IMR-90 (cell line): Measurements from ENCODE around the gene GREB1L. TPM values are rescaled to one million over a fixed set of nuclear protein-coding genes. Genes with fewer than 3 reads are reported as not detected.

Source experiments
- ATAC-seq: fragments of 200-7000 bp; cut with Tn5 transposase; 2 replicates; pipeline ENCODE4 v1.9.1; 2020; ENCODE audit warnings: low read depth, mild to moderate bottlenecking, moderate library complexity
- BruUV-seq: library from RNA; stranded (reverse); fragments of 400-500 nt; replicated peaks from 2 replicates; lab custom pipeline; 2021; lab: Mats Ljungman, UMichigan
- CTCF ChIA-PET: fragments of 300-600 bp; formaldehyde crosslinking; extraction: SDS; loops from one replicate; lab custom pipeline; 2021; ENCODE audit warnings: antibody characterized with exemption; lab: Yijun Ruan, JAX
- POLR2A ChIA-PET: fragments of 300-600 bp; sonication (Branson Sonifier 250); formaldehyde crosslinking; loops from one replicate; lab custom pipeline; 2022; ENCODE audit warnings: antibody characterized with exemption; ENCODE audit not compliant: unreplicated experiment; lab: Charles Lee
- DNase-seq: peaks from one replicate; pipeline ENCODE4 v3.0.0; 2013
- H2AFZ ChIP-seq: replicated peaks from 2 replicates; pipeline ENCODE3; 2013; ENCODE audit warnings: low read length, mild to moderate bottlenecking; ENCODE audit not compliant: poor library complexity
- H2AK5ac ChIP-seq: 2 replicates; pipeline ENCODE4 v1.6.1; 2013; ENCODE audit warnings: low read depth, low read length, inconsistent platforms
- H2AK9ac ChIP-seq: replicated peaks from 2 replicates; pipeline ENCODE3; 2013; ENCODE audit warnings: mild to moderate bottlenecking, low read depth, low read length, moderate library complexity; ENCODE audit not compliant: poor library complexity
- H2BK120ac ChIP-seq: 2 replicates; pipeline ENCODE4 v1.6.1; 2013; ENCODE audit warnings: low read depth, low read length, inconsistent platforms
- H2BK15ac ChIP-seq: 3 replicates; pipeline ENCODE4 v1.6.1; 2013; ENCODE audit warnings: low read depth, low read length, inconsistent platforms
- H2BK20ac ChIP-seq: 2 replicates; pipeline ENCODE4 v1.6.1; 2013; ENCODE audit warnings: low read depth, mild to moderate bottlenecking, inconsistent platforms, low read length, moderate library complexity
- H2BK5ac ChIP-seq: 2 replicates; pipeline ENCODE4 v1.6.1; 2013; ENCODE audit warnings: mild to moderate bottlenecking, low read depth, low read length, inconsistent platforms; ENCODE audit not compliant: poor library complexity, severe bottlenecking
- H3K14ac ChIP-seq: replicated peaks from 2 replicates; pipeline ENCODE4 v1.6.1; 2013; ENCODE audit warnings: low read depth, low read length, inconsistent platforms
- H3K18ac ChIP-seq: 2 replicates; pipeline ENCODE4 v1.6.1; 2013; ENCODE audit warnings: low read depth, low read length, control low read depth
- H3K23ac ChIP-seq: 2 replicates; pipeline ENCODE4 v1.6.1; 2013; ENCODE audit warnings: low read depth, low read length, inconsistent platforms
- H3K27ac ChIP-seq: 2 replicates; pipeline ENCODE4 v1.5.1; 2013; ENCODE audit warnings: mild to moderate bottlenecking, control low read depth, low read length; ENCODE audit not compliant: insufficient read depth
- H3K27me3 ChIP-seq: 2 replicates; pipeline ENCODE4 v1.6.1; 2013; ENCODE audit warnings: low read length; ENCODE audit not compliant: control insufficient read depth, insufficient read depth
- H3K36me3 ChIP-seq: 2 replicates; pipeline ENCODE4 v1.6.1; 2013; ENCODE audit warnings: low read length, mixed read lengths; ENCODE audit not compliant: control insufficient read depth, insufficient read depth
- H3K4ac ChIP-seq: 2 replicates; pipeline ENCODE4 v1.6.1; 2013; ENCODE audit warnings: low read depth, low read length, inconsistent platforms
- H3K4me1 ChIP-seq: 2 replicates; pipeline ENCODE4 v1.6.1; 2013; ENCODE audit warnings: low read length, mixed read lengths; ENCODE audit not compliant: control insufficient read depth, insufficient read depth
- H3K4me2 ChIP-seq: 2 replicates; pipeline ENCODE4 v1.6.1; 2013; ENCODE audit warnings: low read depth, mild to moderate bottlenecking, control low read depth, low read length, moderate library complexity
- H3K4me3 ChIP-seq: 2 replicates; pipeline ENCODE4 v1.5.1; 2013; ENCODE audit warnings: low read depth, mild to moderate bottlenecking, control low read depth, low read length, moderate library complexity; ENCODE audit not compliant: insufficient read depth
- H3K56ac ChIP-seq: 2 replicates; pipeline ENCODE4 v1.6.1; 2013; ENCODE audit warnings: low read length, inconsistent platforms; ENCODE audit not compliant: insufficient read depth; ENCODE audit errors: extremely low read depth
- H3K79me1 ChIP-seq, 2 experiments: 2 replicates each; pipeline ENCODE4 v1.6.1; 2013; ENCODE audit warnings: low read length in 2 of 2, inconsistent platforms in 1 of 2, low read depth in 1 of 2
- H3K9ac ChIP-seq: 2 replicates; pipeline ENCODE4 v1.6.1; 2013; ENCODE audit warnings: low read depth, low read length, control low read depth
- H3K9me1 ChIP-seq: 2 replicates; pipeline ENCODE4 v1.6.1; 2013; ENCODE audit warnings: low read length, inconsistent platforms; ENCODE audit not compliant: insufficient read depth
- H3K9me3 ChIP-seq: 2 replicates; pipeline ENCODE4 v1.6.1; 2013; ENCODE audit warnings: low read length; ENCODE audit not compliant: control insufficient read depth, insufficient read depth
- H4K20me1 ChIP-seq: 2 replicates; pipeline ENCODE4 v1.6.1; 2013; ENCODE audit warnings: low read length, inconsistent platforms; ENCODE audit not compliant: insufficient read depth
- H4K5ac ChIP-seq: 2 replicates; pipeline ENCODE4 v1.6.1; 2013; ENCODE audit warnings: mild to moderate bottlenecking, low read depth, low read length, control low read depth
- H4K8ac ChIP-seq, 2 experiments: 2 replicates each; pipeline ENCODE4 v1.6.1; 2013; ENCODE audit warnings: low read depth in 2 of 2, low read length in 2 of 2, control low read depth in 1 of 2, inconsistent platforms in 1 of 2
- H4K91ac ChIP-seq: 2 replicates; pipeline ENCODE4 v1.6.1; 2013; ENCODE audit warnings: low read depth, low read length, inconsistent platforms; ENCODE audit not compliant: insufficient read depth
- MAZ ChIP-seq: IDR thresholded peaks from 2 replicates; pipeline ENCODE4 v1.6.1; 2012; ENCODE audit warnings: low read depth, mild to moderate bottlenecking, low read length, improper control_type of control experiment, moderate library complexity, borderline replicate concordance
- MXI1 ChIP-seq: IDR thresholded peaks from 2 replicates; pipeline ENCODE4 v1.6.1; 2012; ENCODE audit warnings: low read depth, mild to moderate bottlenecking, low read length, moderate library complexity, borderline replicate concordance
- WGBS, 2 experiments: methylation state at CpG; one replicate each; pipeline versions ENCODE4 v1.1.5 to v1.1.7; 2013; ENCODE audit warnings: missing lambda C conversion rate in 2 of 2; ENCODE audit not compliant: insufficient read length in 1 of 2; ENCODE audit errors: extremely low coverage in 2 of 2; 5-methylcytosine and 5-hydroxymethylcytosine counted together
- dilution Hi-C: fragments of 300-500 bp; cut with HindIII; formaldehyde crosslinking; loops from one replicate; pipeline ENCODE4 v1.14.3; 2018; ENCODE audit warnings: low sequenced_read_pairs; ENCODE audit not compliant: unreplicated experiment
- in situ Hi-C: fragments of 300-500 bp; cut with MboI; formaldehyde crosslinking; loops from 3 replicates; pipeline ENCODE4 v1.14.3; 2019; ENCODE audit warnings: low sequenced_read_pairs, inconsistent platforms, mixed read lengths
- intact Hi-C: fragments of 100-400 bp; cut with micrococcal nuclease; formaldehyde crosslinking; loops from 2 replicates; pipeline ENCODE4 v1.10.0; 2022
- polyA plus RNA-seq, 3 experiments: library from polyadenylated mRNA; depleted of rRNA; stranded (reverse); fragments of >200 nt; gene quantifications; 2 replicates each; pipeline ENCODE4 v1.2.3, GENCODE V29; 2012; ENCODE audit warnings: low replicate concordance in 1 of 3
- total RNA-seq: library from RNA; depleted of rRNA; stranded (reverse); fragments of >200 nt; gene quantifications from 2 replicates; pipeline ENCODE4 v1.2.3, GENCODE V29; 2012

Gene GREB1L
- total and polyA plus RNA-seq, 2 of the 4 experiments (the other 2 are of a cell fraction), result under 0.01 to 0.02 TPM

- no peak overlapping the region for H3K4me2 ChIP-seq
- H2BK120ac ChIP-seq, result no peak overlapping the region
- H3K4ac ChIP-seq, result no peak overlapping the region
- no peaks in the 10 kb centered on the region for H4K20me1 ChIP-seq
- no peak overlapping the region for H3K56ac ChIP-seq
- no peak overlapping the region for H2AFZ ChIP-seq
- no TSS peak for BruUV-seq
- H3K79me1 ChIP-seq, result no peaks in the 10 kb centered on the region
- no peak overlapping the region for H3K9ac ChIP-seq
- no peak overlapping the region for H3K4me3 ChIP-seq
- dilution Hi-C loops (no loop called here), intact Hi-C loops (no loop called here), in situ Hi-C loops (no loop called here)
- no peak for TF ChIP-seq MAZ
- no peak for TF ChIP-seq MXI1
- H3K9me1 ChIP-seq, result no peaks in the 10 kb centered on the region
- H2AK9ac ChIP-seq, result no peak overlapping the region
- H3K27me3 ChIP-seq, result peaks cover 5% of the 10 kb centered on the region
- H3K4me1 ChIP-seq, result no peaks in the 10 kb centered on the region
- H3K9me3 ChIP-seq, result no peaks in the 10 kb centered on the region
- POLR2A ChIA-PET, result no interaction called here
- no peak overlapping the region for H3K14ac ChIP-seq
- no peak overlapping the region for H2BK20ac ChIP-seq
- DNase-seq, result no peak
- H2BK15ac ChIP-seq, result no peak overlapping the region
- CTCF ChIA-PET, result no interaction called here
- no peak for ATAC-seq
- 80% methylated on average over 1 of the region's 2 CpGs; no CpG with 5 or more reads in 1 of the 2 experiments for WGBS, 2 experiments
- H3K18ac ChIP-seq, result no peak overlapping the region
- no peak overlapping the region; the same call in 1 of the 2 replicates for H3K23ac ChIP-seq
- H2BK5ac ChIP-seq, result no peak overlapping the region
- no peak overlapping the region for H4K8ac ChIP-seq
- no peak overlapping the region for H4K91ac ChIP-seq
- H3K36me3 ChIP-seq, result no peaks in the 10 kb centered on the region
- H3K27ac ChIP-seq, result no peak overlapping the region
- no peak overlapping the region for H4K5ac ChIP-seq
- no peak overlapping the region for H2AK5ac ChIP-seq
Observed at GRCh38 chr18:21366896-21367295, 124.9 kb downstream of the GREB1L start.
